Esophagus (tissue), 2 donors: ENCODE measurements around the gene SPON1. TPM values are rescaled to one million over a fixed set of nuclear protein-coding genes. Genes with fewer than 3 reads are reported as not detected.

Source experiments
- H3K27ac ChIP-seq, 2 donors: one replicate each; pipeline ENCODE4 v1.5.1; 2013; ENCODE audit warnings: low read depth in 2 of 2, mild to moderate bottlenecking in 2 of 2, inconsistent platforms in 1 of 2, low read length in 1 of 2, moderate library complexity in 1 of 2
- H3K27me3 ChIP-seq, 2 donors: one replicate each; pipeline ENCODE4 v1.6.1; 2013; ENCODE audit warnings: low read length in 2 of 2, control low read depth in 1 of 2, mild to moderate bottlenecking in 1 of 2; ENCODE audit not compliant: insufficient read depth in 2 of 2, control insufficient read depth in 1 of 2
- H3K36me3 ChIP-seq, 2 donors: one replicate each; pipeline ENCODE4 v1.6.1; 2013; ENCODE audit warnings: low read length in 1 of 2; ENCODE audit not compliant: control insufficient read depth in 2 of 2, insufficient read depth in 2 of 2
- H3K4me1 ChIP-seq, 2 donors: one replicate each; pipeline ENCODE4 v1.6.1; 2013; ENCODE audit warnings: low read length in 1 of 2; ENCODE audit not compliant: control insufficient read depth in 2 of 2, insufficient read depth in 2 of 2
- H3K4me3 ChIP-seq, 2 donors: one replicate each; pipeline ENCODE4 v1.5.1; 2013; ENCODE audit warnings: low read length in 2 of 2, mild to moderate bottlenecking in 2 of 2, low read depth in 1 of 2, moderate library complexity in 1 of 2
- H3K9me3 ChIP-seq, 2 donors: one replicate each; pipeline ENCODE4 v1.6.1; 2013; ENCODE audit warnings: mild to moderate bottlenecking in 2 of 2, low read depth in 1 of 2, low read length in 1 of 2, moderate library complexity in 1 of 2; ENCODE audit not compliant: control insufficient read depth in 2 of 2, insufficient read depth in 1 of 2
- WGBS, 2 donors: extraction: QIAGEN DNeasy Blood & Tissue Kit; methylation state at CpG; one replicate each; pipeline ENCODE4 v1.1.7; 2013; 5-methylcytosine and 5-hydroxymethylcytosine counted together
- polyA plus RNA-seq, 2 donors: library from polyadenylated mRNA; stranded (reverse); fragments of 200-250 nt; gene quantifications; one replicate each; pipeline ENCODE4 v1.2.3, GENCODE V29; 2013
- donor health status: healthy with polysubstance abuse.
- donor health status: Bipolar disorder and iron deficiency.

The SPON1 gene
- polyA plus RNA-seq, 2 donors = 0.75 to 3.0 TPM

DNA sequence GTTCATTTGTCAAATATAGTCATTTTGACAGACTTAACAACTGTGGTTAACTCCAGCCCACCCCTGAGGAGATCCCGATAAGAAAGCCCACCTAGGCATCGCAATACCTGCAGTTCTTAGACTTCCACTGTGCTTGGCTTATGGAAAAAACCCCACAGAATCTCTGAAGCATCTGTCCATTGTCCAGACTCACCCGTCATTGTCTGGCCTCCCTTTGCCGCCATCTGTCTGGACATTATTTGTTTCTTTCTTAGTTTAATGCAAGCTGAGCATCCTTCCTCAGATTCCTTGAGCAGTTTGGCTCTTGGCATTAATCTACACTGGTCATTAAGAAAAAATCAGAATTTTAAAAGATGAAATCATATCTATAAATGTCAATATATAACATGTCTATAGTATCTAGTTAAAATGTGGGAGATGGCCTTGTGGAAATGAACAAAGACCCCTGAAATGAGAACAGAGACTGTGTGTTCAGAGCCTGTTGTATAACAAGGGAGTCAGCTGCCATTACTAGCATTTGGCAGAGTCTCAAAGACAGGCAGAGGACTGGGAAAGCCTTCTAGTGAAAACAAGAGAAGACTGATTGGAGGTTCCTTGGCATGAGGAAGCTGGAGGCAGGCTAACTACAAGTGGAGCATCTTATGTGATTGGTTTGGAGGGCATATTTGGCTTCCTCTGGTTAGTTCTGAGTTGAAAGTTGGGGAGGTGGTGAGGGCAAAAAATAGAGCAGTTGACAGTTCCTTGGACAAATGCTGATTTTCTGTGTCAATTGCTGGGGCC is 80.4 kb downstream of the SPON1 start:
- no peaks in the 10 kb centered on the region for H3K9me3 ChIP-seq
- no peaks in the 10 kb centered on the region for H3K4me1 ChIP-seq
- no peaks in the 10 kb centered on the region for H3K36me3 ChIP-seq
- no peak overlapping the region for H3K4me3 ChIP-seq
- no peaks in the 10 kb centered on the region for H3K27me3 ChIP-seq
- WGBS, 2 donors = 84 to 85% methylated on average over 4 of the region's 4 CpGs
- H3K27ac ChIP-seq = no peak overlapping the region

- 41 to 47% methylated on average over 3 of the region's 3 CpGs for WGBS, 2 donors
- Histone ChIP-seq H3K4me1 (no peaks in the 10 kb centered on the region), H3K27ac (no peak overlapping the region), H3K36me3 (no peaks in the 10 kb centered on the region), H3K4me3 (no peak overlapping the region), H3K27me3 (no peaks in the 10 kb centered on the region), H3K9me3 (no peaks in the 10 kb centered on the region)
Observed at GRCh38 chr11:14044916-14045315, 82.4 kb downstream of the SPON1 start.

GRCh38 chr11:14045417-14045816 is 82.9 kb downstream of the SPON1 start:
- no peak overlapping the region for H3K27ac ChIP-seq
- H3K27me3 ChIP-seq = no peaks in the 10 kb centered on the region
- WGBS, 2 donors = 91 to 92% methylated on average over 2 of the region's 2 CpGs
- H3K36me3 ChIP-seq = no peaks in the 10 kb centered on the region
- H3K4me3 ChIP-seq = no peak overlapping the region
- H3K9me3 ChIP-seq = no peaks in the 10 kb centered on the region
- no peaks in the 10 kb centered on the region for H3K4me1 ChIP-seq

- WGBS, 2 donors = 83 to 90% methylated on average over 3 of the region's 3 CpGs
Observed at GRCh38 chr11:14052198-14052597, 89.7 kb downstream of the SPON1 start.

DNA sequence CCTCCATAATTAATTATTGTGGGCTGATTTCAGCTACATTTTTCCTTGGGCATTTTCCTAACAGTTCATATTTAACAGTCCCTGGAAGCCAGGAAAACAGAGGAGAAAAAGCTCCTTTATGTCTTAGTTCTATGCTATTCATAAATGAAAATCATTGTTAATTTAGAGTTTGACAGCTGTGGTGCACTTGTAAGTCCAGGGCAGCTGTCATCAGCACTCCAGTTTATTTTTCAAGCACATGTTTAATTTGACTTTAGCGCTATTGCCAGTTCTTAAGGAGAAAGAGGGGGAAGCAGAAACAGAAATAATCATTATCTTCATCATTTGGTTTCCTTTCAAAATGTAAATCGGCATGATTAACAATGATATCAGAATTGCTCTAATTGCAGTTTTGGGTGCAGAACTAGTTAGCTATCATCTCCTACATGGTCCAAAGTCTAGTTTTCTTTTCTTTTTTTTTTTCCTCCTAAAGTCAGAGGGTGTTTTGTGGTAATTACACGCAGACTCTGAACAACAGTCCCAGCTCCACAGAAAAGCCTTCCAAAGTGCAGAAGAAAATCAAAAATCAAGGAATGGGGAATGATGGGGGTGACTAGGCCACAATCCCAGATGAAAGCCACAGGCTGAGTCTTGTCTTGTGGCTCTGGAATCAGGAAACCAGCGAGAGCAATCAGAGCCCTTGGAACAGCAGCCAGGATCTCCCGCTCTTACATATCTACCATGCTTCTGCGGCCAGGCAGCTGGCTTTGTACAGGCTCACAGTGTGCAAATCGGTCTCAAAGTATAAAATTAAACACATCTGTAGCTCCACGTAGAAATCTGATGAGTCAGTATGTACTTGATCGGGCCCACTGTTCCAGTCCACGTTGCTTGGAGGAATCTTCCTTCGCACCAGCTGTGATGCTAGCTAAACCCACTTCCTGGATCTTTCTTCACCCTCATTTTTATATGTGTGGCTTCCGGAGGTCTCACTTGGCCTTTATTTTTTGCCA is 91.9 kb downstream of the SPON1 start:
- Histone ChIP-seq H3K4me1 (peaks cover 2% of the 10 kb centered on the region in 2 donors), H3K36me3 (no peaks in the 10 kb centered on the region), H3K27me3 (no peaks in the 10 kb centered on the region), H3K27ac (no peak overlapping the region), H3K4me3 (no peak overlapping the region), H3K9me3 (no peaks in the 10 kb centered on the region)
- WGBS, 2 donors = 45 to 53% methylated on average over 12 of the region's 12 CpGs

More at GRCh38 chr11:14052198-14052597, 89.7 kb downstream of the SPON1 start:
- H3K27ac ChIP-seq = no peak overlapping the region
- H3K36me3 ChIP-seq = no peaks in the 10 kb centered on the region
- no peak overlapping the region for H3K4me3 ChIP-seq
- H3K9me3 ChIP-seq = no peaks in the 10 kb centered on the region
- H3K27me3 ChIP-seq = no peaks in the 10 kb centered on the region
- peaks cover 0 to 2% of the 10 kb centered on the region in 2 donors for H3K4me1 ChIP-seq

GRCh38 chr11:14055936-14056335 is 93.4 kb downstream of the SPON1 start:
- H3K4me1 ChIP-seq = peaks cover 2% of the 10 kb centered on the region in 2 donors
- H3K9me3 ChIP-seq = no peaks in the 10 kb centered on the region
- H3K27me3 ChIP-seq = no peaks in the 10 kb centered on the region
- H3K36me3 ChIP-seq = no peaks in the 10 kb centered on the region
- H3K4me3 ChIP-seq = no peak overlapping the region
- WGBS, 2 donors = 75 to 78% methylated on average over 1 of the region's 1 CpG
- no peak overlapping the region for H3K27ac ChIP-seq

DNA sequence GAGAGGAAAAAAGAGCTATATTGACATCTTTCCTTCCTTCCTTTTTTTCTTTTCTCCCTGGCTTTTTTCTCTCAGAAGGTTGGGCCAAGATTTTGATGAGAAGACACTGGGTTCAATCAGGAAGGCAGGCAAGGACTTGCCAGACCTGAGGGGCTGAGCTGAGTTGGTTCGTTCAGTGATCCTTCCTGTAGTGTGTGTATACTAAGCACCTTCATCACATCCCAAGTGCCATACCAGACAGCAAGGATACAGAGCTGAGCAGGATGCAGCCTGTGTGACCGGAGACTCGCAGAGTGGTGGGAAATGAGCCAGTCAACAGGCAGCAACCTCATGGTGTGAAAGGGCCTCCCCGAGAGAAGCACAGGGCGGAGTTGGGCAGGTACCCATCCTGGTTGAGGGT is 95.5 kb downstream of the SPON1 start:
- Histone ChIP-seq H3K9me3 (no peaks in the 10 kb centered on the region), H3K4me1 (peaks cover 2% of the 10 kb centered on the region in 2 donors), H3K36me3 (no peaks in the 10 kb centered on the region), H3K4me3 (no peak overlapping the region), H3K27ac (no peak overlapping the region), H3K27me3 (no peaks in the 10 kb centered on the region)
- whole genome bisulfite sequencing, 2 donors = 51 to 73% methylated on average over 5 of the region's 5 CpGs

DNA sequence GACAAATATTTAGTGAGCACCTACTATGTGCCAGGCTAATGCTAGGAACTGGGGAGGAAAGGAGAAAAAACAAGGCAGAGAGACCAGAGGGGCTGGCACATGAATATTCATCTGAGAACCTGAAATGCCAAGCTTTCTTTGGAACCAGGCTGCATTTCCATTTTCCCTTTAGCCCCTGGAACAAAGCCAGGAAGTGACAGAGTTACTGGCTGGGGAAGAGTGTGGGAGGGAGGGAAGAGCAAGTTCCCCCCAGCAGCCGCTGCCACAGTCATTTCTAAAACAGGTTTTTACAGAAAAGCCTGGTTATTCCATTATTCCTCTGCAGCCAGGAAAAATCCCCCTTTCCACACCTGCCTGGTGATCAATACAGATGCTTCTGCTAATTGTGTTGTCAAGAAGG is 97.0 kb downstream of the SPON1 start:
- Histone ChIP-seq H3K36me3 (no peaks in the 10 kb centered on the region), H3K4me3 (no peak overlapping the region), H3K9me3 (no peaks in the 10 kb centered on the region), H3K4me1 (peaks cover 0 to 2% of the 10 kb centered on the region in 2 donors), H3K27me3 (no peaks in the 10 kb centered on the region), H3K27ac (no peak overlapping the region)
- WGBS, 2 donors = 40 to 50% methylated on average over 1 of the region's 1 CpG

DNA sequence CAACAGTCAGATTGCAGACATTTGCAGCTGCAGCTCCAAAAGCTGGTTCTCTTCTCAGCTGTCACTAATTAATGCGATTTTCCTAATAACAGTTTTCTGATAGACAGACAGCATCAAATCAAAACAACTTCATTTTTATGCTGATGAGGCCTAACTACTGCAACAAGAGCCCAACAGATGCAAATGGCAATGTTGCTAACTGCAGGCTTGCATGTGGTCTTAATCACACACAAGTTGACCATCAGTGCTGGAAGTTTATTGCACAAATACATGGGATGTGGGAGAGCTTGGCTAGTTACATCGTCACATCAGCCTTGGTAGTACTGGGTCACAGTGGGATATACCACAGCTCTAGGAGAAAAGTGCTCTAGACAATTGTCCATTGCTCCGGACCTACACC is 99.2 kb downstream of the SPON1 start:
- Histone ChIP-seq H3K4me3 (no peak overlapping the region), H3K9me3 (no peaks in the 10 kb centered on the region), H3K27ac (no peak overlapping the region), H3K4me1 (peaks cover 2 to 5% of the 10 kb centered on the region in 2 donors), H3K27me3 (no peaks in the 10 kb centered on the region), H3K36me3 (no peaks in the 10 kb centered on the region)
- whole genome bisulfite sequencing, 2 donors = 91 to 92% methylated on average over 3 of the region's 3 CpGs
